ENCODE results near the gene M1AP. TPM values are rescaled to one million over a fixed set of nuclear protein-coding genes. Genes with fewer than 3 reads are reported as not detected.

Gene M1AP
- total RNA-seq, 2 experiments from 2014 or later: 0.23 TPM; not detected in 1

- Mint-ChIP-seq H3K27me3 (no peaks in the 10 kb centered on the region), H3K9me3 (peaks cover 2% of the 10 kb centered on the region), H3K4me3 (peak within 1 kb of the TSS; percentile 5), H3K4me1 (peaks cover 25% of the 10 kb centered on the region), H3K27ac (peak within 1 kb of the TSS; percentile 52), H3K36me3 (peaks cover 47% of the 10 kb centered on the region)
- no peak for DNase-seq
These were observed 122.1 kb downstream of the M1AP start, which contains the start of gene DQX1 for GRCh38 chr2:74525717-74526648. DQX1 (minus strand) TSS chr2:74526231; CDS start chr2:74525729, 502 bp downstream.

GRCh38 chr2:74524955-74525716, 123.0 kb downstream of the M1AP start:
- Mint-ChIP-seq H3K4me1 (peaks cover 19% of the 10 kb centered on the region), H3K27ac (peak overlapping the region; percentile 52), H3K4me3 (no peak overlapping the region), H3K36me3 (peaks cover 43% of the 10 kb centered on the region), H3K9me3 (peaks cover 2% of the 10 kb centered on the region), H3K27me3 (peaks cover 6% of the 10 kb centered on the region)
- no peak for DNase-seq

GRCh38 chr2:74524005-74524404, 124.1 kb downstream of the M1AP start:
- Mint-ChIP-seq H3K4me3 (no peak overlapping the region), H3K36me3 (peaks cover 41% of the 10 kb centered on the region), H3K9me3 (peaks cover 2% of the 10 kb centered on the region), H3K27ac (no peak overlapping the region), H3K27me3 (peaks cover 14% of the 10 kb centered on the region), H3K4me1 (peaks cover 19% of the 10 kb centered on the region)
- no peak for DNase-seq

- no peak overlapping the region for H3K27ac Mint-ChIP-seq
- DNase-seq: no peak
- H3K9me3 Mint-ChIP-seq: peaks cover 2% of the 10 kb centered on the region
- peaks cover 27% of the 10 kb centered on the region for H3K36me3 Mint-ChIP-seq
- H3K4me1 Mint-ChIP-seq: peaks cover 8% of the 10 kb centered on the region
- H3K4me3 Mint-ChIP-seq: no peak overlapping the region
- H3K27me3 Mint-ChIP-seq: peaks cover 29% of the 10 kb centered on the region
These were observed 125.6 kb downstream of the M1AP start for GRCh38 chr2:74522516-74522915.

- Mint-ChIP-seq H3K4me3 (peak overlapping the region; percentile 46), H3K27ac (no peak overlapping the region), H3K4me1 (peaks cover 5% of the 10 kb centered on the region), H3K9me3 (peaks cover 2% of the 10 kb centered on the region), H3K36me3 (peaks cover 14% of the 10 kb centered on the region), H3K27me3 (peaks cover 80% of the 10 kb centered on the region)
- no peak for DNase-seq
These were observed 131.5 kb downstream of the M1AP start for GRCh38 chr2:74516650-74517049.

GRCh38 chr2:74515981-74516633, 132.0 kb downstream of the M1AP start:
- peaks cover 7% of the 10 kb centered on the region for H3K4me1 Mint-ChIP-seq
- peak overlapping the region; percentile 46 for H3K4me3 Mint-ChIP-seq
- H3K36me3 Mint-ChIP-seq: peaks cover 14% of the 10 kb centered on the region
- no peak overlapping the region for H3K27ac Mint-ChIP-seq
- H3K9me3 Mint-ChIP-seq: peaks cover 2% of the 10 kb centered on the region
- H3K27me3 Mint-ChIP-seq: peaks cover 85% of the 10 kb centered on the region
- DNase-seq: peak; percentile 73

GRCh38 chr2:74515271-74515980, 132.7 kb downstream of the M1AP start:
- Mint-ChIP-seq H3K36me3 (peaks cover 14% of the 10 kb centered on the region), H3K4me3 (peak overlapping the region; percentile 45), H3K27ac (no peak overlapping the region), H3K4me1 (peaks cover 7% of the 10 kb centered on the region), H3K9me3 (peaks cover 2% of the 10 kb centered on the region), H3K27me3 (peaks cover 84% of the 10 kb centered on the region)
- DNase-seq: no peak

- Mint-ChIP-seq H3K27ac (no peak within 1 kb of the TSS), H3K9me3 (peaks cover 2% of the 10 kb centered on the region), H3K36me3 (peaks cover 10% of the 10 kb centered on the region), H3K27me3 (peaks cover 81% of the 10 kb centered on the region), H3K4me3 (peak within 1 kb of the TSS; percentile 45), H3K4me1 (peaks cover 9% of the 10 kb centered on the region)
- DNase-seq: no peak
These were observed 133.5 kb downstream of the M1AP start, which contains the start of gene TLX2 for GRCh38 chr2:74514368-74515270. TLX2 (plus strand) TSS chr2:74514450; CDS start chr2:74514807, 357 bp downstream.

- H3K36me3 Mint-ChIP-seq: peaks cover 10% of the 10 kb centered on the region
- peaks cover 2% of the 10 kb centered on the region for H3K9me3 Mint-ChIP-seq
- H3K27me3 Mint-ChIP-seq: peaks cover 76% of the 10 kb centered on the region
- no peak for DNase-seq
- no peak overlapping the region for H3K4me3 Mint-ChIP-seq
- no peak overlapping the region for H3K27ac Mint-ChIP-seq
- peaks cover 10% of the 10 kb centered on the region for H3K4me1 Mint-ChIP-seq
These were observed 134.3 kb downstream of the M1AP start for GRCh38 chr2:74513605-74514367.

GRCh38 chr2:74512744-74513604, 135.2 kb downstream of the M1AP start:
- H3K9me3 Mint-ChIP-seq: peaks cover 2% of the 10 kb centered on the region
- H3K27ac Mint-ChIP-seq: no peak overlapping the region
- peaks cover 16% of the 10 kb centered on the region for H3K4me1 Mint-ChIP-seq
- DNase-seq: no peak
- peaks cover 68% of the 10 kb centered on the region for H3K27me3 Mint-ChIP-seq
- no peak overlapping the region for H3K4me3 Mint-ChIP-seq
- peaks cover 10% of the 10 kb centered on the region for H3K36me3 Mint-ChIP-seq

- Mint-ChIP-seq H3K36me3 (peaks cover 7% of the 10 kb centered on the region), H3K4me1 (peaks cover 23% of the 10 kb centered on the region), H3K27me3 (peaks cover 59% of the 10 kb centered on the region), H3K4me3 (no peak overlapping the region), H3K27ac (no peak overlapping the region), H3K9me3 (peaks cover under 1% of the 10 kb centered on the region)
- no peak for DNase-seq
These were observed 136.8 kb downstream of the M1AP start for GRCh38 chr2:74511104-74511989.

Measured in activated naive CD8-positive, alpha-beta T cell treated with anti-CD3 and anti-CD28 coated beads for 36 hours (primary cell).